GM23248 (cell line): ENCODE data around the gene HSPA5.

Experiments
- EZH2 ChIP-seq: fragments of 200-600 bp; sonication (generic); IDR thresholded peaks from 2 replicates; pipeline ENCODE4 v1.6.1; 2018; ENCODE audit warnings: antibody characterized with exemption, mild to moderate bottlenecking; ENCODE audit not compliant: insufficient read depth, poor library complexity, severe bottlenecking
- EZH2phosphoT487 ChIP-seq: fragments of 200-600 bp; sonication (generic); IDR thresholded peaks from 2 replicates; pipeline ENCODE4 v1.6.1; 2018; ENCODE audit warnings: antibody characterized with exemption, moderate library complexity, mild to moderate bottlenecking, low read depth; ENCODE audit not compliant: insufficient read depth

- TF ChIP-seq EZH2: no peak
- TF ChIP-seq EZH2phosphoT487: no peak
Measured at GRCh38 chr9:125280945-125281344, 39.8 kb upstream of the HSPA5 start.
